IPS-NIHi11 (cell line): ENCODE measurements around the gene QRICH2.
"Not testable (repeated sequence)": the region's sequence is repeated elsewhere in the genome, so short reads cannot be mapped to it uniquely, and the experiment has no call there.

Experiments used
- DNase-seq: peaks from one replicate; pipeline ENCODE4 v3.0.0; 2012; ENCODE audit warnings: mixed read lengths, low spot score

Gene QRICH2

DNA sequence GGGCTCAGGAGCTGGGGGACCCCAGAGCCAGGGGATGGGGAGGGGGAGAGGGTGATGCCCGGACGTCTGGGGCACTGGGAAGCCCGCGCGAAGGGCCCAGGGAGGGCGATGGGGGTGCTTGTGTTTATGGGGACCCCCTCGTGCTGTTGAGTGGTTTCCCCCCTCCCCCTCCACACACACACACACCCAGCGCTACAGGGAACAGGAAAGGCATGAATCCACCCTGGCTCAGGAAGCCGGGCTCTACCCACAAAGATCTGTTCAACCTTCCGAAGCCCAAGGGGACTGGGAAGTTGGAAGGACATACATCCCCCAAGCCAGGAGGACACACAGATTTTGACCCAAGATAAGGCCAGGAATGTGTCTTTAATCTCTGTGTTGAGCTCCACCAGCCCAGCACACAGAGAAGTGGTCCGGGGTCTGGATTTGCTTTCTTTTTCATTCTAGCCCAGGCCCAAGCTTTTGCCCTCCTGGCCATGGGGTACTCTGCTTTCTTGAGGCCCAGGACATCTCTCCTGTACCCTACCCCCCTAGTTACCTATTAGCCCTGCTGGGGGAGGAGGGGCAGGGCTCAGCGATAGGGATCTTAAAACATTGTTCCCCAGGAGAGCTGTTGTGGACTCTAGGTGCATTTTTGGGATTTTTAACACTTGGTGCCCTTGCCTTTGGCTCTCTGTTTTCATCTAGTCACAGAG is 41.7 kb downstream of the QRICH2 start:
- DNase-seq, result no peak

DNA sequence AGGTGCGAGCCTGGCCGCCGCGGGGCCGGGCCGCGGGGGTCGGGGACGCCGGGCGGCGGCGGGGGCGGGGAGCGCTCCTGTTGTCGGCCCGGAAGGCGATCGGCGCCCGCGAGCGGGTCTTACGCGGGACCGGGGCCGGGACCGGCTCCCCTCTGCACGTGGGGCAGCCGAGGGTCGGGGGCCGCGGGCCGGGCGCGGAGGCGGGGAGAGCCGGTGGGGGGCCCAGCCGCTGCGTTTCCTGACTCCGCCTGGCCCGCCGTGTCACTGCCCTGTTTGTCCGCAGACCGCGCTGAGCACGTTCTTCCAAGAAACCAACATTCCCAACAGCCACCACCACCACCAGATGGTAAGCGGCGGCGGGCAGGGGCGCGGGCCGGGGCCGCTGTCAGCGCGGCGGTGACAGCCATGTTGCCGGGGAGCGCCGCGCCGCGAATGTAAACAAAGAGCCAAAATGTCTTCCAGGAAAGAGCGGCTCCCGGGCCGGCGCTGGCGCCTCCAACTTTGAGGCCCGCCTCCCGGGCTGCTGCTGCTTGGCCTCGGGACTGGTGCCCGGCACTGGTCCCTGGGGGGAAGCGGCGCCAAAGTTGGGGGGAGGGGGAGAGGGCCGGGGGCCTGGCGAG is 42.3 kb downstream of the QRICH2 start:
- peak; percentile 70 for DNase-seq

DNA sequence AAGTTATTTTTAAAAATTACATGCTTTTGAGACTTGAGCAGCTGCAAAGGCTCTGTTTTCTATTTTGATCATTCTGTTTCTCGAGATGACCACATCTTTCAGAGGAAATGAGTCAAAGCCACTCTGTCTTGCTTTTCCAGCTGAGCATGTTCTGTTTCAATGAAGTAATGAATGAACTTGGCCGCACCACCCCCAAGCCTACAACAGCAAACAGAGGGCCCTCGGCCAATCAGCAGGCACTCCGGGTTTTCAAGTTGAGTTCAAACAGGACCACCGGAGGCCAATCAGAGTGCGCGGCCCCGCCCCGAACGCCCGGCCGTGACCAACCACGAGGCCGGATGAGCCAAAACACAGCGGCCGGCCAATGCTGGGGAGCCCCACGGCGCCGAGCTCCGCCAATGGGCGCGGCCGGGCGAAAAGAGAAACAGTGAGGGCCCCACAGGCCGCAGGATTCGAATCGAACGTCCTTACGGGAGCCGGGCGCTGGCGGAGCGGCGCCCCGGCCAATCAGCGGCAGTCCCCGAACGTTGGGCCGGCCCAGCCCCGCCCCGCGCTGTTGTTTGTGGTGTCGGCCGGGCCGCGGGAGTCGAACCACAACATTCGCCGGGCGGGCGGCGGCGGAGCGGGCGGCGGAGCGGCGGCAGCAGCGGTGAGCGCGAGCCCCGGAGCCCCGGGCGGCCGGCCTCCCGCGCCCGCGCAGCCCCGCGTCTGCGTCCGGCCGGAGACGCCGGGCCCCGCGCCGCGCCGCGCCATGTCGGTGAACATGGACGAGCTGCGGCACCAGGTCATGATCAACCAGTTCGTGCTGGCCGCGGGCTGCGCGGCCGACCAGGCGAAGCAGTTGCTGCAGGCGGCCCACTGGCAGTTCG is 43.1 kb downstream of the QRICH2 start, which contains the start of gene UBALD2:
Gene UBALD2 (plus strand): TSS at position 594 of the 869 bp plus-strand sequence. CDS start 158 bp downstream, at position 752.
- peak; percentile 99 for DNase-seq

DNA sequence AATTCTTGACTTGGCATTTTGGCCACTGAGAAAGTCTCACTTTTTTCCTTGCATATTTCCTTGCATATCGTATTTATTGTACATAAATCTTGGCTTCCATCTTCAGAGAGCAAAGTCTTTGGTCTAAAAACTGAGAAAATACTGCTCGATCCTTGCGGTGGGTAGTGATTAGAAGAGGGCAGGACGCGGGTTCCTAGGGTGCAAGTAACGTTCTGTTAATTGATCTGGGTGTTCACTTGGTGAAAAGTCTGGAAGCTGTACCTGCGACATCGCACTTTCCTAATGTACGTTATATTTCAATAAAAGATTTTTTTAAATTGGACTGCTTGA is 43.7 kb downstream of the QRICH2 start:
- no peak for DNase-seq

DNA sequence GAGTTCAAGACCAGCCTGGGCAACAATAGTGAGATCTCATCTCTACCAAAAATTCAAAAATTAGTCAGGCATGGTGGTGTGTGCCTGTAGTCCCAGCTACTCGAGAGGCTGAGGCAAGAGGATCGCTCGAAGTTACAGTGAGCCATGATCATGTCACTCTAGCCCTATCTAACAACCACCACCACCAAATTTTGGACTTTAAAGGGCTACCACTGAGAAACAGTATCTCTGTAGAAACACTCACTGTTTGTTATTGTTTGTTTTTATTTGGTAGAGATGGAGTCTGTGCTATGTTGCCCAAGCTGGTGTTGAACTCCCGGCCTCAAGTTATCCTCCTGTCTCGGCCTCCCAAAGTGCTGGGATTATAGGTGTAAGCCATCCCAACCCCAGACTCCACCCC is 44.2 kb downstream of the QRICH2 start:
- DNase-seq, result no peak

DNA sequence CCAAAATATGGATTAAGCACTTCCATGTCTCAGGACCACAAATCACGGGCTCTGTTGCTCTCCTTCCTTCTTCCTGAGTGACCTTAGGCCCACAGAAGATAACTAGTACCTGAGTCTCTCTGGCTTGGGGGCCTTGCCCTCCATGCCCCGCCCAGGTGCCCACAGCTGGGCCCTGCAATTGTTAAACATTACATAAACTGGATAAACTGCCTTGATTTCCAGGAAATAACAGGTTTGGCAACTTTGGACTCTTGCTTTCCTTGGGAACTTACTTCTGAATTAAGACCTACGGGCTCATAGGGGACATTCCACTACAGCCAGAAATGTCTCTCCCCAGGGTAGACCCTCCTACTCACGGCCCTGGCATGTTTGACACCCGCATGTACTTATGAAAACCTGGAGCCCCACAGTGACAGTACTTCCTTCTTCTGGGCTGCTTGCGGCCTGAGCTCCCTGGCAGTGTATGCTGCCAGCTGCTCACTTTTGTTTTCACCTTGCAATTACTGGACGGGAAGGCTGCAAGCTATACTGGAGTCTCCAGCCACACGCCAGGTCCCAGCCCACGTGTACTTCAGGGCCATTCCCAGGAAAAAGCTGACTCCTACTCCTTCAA is 45.2 kb downstream of the QRICH2 start:
- no peak for DNase-seq

DNA sequence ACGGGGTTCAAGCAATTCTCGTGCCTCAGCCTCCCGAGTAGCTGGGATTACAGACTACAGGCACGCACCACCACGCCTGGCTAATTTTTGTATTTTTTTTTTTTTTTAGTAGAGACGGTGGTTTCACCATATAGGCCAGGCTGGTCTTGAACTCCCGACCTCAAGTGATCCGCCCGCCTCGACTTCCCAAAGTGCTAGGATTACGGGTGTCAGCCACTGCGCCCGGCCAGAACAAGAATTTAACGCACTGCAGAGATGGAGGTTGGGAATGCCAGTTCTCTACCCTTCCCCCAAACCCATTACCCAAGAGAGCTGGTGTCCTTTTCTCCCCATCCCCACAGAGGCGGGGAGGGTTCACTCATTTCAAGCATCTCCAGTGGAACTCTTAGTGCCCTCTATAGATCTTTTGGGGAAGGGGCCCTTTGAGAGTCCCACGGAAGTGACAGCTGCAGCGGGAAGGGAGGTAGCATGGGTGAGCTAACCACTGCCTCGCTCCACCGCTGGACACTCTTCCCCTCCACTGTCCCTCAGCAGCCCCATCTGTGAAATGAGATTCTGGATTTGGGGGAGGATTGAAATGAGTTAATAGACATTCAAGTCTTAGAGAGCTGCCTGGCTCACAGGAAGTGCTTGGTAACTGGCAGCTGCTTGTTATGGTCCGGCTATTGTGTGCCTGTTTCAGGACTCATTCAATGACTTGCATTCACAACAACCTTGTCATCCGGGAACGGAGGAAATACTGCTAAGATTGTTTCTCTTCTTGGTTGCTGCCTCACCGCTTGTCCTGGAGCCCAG is 46.5 kb downstream of the QRICH2 start:
- no peak for DNase-seq

DNA sequence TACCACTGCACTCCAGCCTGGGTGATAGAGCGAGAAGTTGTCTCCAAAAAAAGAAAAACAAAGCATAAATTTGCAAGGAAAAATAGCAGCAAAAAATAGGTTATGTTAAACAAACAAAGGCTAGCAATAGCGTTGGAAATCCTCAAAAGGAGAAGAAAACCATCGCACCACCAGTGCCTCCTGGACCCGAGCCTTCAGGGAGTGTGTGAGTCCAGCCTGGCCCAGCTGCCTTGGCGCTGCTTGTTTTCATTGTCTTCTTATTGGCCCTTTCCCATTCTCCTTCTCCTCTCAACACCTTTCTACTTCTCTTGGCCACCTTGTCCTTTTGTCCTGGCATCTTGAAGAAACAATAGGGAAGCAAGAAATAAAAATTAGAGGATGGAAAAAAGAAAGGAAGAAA is 47.4 kb downstream of the QRICH2 start:
- no peak for DNase-seq

DNA sequence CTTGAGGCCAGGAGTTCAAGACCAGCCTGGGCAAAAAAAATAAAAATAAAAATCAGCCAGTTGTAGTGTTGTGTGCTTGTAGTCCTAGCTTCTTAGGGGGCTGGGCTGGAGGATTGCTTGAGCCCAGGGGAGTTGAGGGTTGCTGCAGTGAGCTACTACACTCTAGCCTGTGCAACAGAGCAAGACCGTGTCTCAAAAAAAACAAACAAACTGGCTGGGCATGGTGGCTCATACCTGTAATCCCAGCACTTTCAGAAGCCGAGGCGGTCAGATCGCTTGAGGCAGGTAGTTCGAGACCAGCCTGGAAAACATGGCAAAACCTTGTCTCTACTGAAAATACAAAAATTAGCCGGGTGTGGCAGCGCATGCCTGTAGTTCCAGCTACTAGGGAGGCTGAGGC is 47.9 kb downstream of the QRICH2 start:
- DNase-seq, result no peak

DNA sequence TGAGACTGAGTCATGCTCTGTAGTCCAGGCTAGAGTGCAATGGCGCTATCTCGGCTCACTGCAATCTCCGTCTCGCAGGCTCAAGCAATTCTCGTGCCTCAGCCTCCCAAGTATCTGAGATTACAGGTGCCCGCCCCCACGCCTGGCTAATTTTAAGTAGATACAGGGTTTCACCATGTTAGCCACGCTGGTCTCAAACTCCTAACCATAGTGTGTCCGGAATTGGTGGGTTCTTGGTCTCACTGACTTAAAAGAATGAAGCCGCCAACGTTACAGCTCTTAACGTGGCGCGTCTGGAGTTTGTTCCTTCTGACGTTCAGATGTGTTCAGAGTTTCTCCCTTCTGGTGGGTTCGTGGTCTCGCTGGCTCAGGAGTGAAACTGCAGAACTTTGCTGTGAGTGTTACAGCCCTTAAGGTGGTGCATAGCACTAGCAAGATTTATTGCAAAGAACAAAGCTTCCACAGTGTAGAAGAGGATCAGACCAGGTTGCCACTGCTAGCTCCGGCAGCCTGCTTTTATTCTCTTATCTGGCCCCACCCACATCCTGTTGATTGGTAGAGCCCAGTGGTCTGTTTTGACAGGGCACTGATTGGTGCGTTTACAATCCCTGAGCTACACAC is 51.5 kb downstream of the QRICH2 start:
- DNase-seq, result not testable (repeated sequence)

DNA sequence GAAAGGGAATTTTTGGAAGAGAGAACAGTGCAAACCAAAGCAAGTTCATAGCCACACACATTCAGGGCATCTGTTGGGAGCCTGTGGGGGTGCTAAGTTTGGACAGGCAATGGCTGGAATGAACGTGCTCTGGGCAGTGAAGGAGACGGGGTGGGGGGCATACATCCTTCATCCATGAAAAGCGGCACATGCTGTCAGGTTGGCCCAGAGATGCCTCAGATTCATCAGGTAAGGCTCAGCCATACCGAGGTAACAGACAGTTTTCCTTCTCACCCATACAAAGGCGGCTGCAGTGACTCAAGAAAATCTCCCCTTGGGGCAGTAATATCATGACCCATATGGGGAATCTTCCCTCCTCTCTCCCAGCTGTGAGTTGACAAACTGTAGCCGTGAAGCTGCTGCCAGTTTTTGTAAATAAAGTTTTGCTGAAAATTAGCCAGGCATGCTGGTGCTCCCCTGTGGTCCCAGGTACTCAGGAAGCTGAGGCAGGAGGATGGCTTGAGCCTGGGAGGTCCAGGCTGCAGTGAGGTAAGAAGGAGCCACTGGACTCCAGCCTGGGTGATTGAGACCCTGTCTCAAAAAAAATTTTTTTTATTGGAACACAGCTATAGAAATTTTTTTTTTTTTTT is 52.2 kb downstream of the QRICH2 start:
- DNase-seq, result no peak

DNA sequence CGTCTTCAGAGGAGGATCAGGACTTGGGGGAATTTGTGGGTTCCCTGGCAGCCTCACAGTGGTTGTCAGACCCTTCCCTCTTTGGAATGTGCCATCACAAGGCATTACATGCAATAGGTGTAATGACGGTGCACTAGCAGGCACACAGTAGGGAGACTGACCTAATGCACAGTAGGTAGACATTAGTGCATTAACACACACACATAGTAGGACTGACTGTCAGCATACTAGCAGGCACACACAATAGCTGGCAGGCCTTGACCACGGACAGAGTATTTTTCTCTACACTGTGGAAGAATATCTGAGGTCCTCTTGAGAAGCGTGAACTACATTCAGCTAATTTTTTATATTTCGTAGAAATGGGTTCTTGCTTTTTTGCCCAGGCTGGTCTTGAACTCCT is 53.8 kb downstream of the QRICH2 start:
- no peak for DNase-seq

DNA sequence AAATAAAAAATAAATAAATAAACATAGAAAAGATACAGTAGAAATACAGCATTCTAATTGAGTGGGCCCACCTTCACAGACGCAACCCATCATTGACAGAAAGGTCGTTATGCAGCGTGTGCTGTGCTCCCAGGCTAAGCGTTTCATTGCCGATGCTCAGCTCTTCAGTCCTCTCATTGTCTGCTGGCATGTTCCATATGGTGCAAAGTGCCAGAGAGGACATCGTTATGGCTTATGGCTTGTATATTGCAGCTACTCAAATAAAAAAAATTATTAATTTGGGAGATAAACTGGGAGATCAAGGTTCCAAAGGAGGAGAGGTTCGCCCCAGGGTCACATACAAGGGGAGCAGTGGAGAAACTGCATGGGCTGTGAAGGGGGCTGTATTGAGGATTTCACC is 54.2 kb downstream of the QRICH2 start:
- no peak for DNase-seq

DNA sequence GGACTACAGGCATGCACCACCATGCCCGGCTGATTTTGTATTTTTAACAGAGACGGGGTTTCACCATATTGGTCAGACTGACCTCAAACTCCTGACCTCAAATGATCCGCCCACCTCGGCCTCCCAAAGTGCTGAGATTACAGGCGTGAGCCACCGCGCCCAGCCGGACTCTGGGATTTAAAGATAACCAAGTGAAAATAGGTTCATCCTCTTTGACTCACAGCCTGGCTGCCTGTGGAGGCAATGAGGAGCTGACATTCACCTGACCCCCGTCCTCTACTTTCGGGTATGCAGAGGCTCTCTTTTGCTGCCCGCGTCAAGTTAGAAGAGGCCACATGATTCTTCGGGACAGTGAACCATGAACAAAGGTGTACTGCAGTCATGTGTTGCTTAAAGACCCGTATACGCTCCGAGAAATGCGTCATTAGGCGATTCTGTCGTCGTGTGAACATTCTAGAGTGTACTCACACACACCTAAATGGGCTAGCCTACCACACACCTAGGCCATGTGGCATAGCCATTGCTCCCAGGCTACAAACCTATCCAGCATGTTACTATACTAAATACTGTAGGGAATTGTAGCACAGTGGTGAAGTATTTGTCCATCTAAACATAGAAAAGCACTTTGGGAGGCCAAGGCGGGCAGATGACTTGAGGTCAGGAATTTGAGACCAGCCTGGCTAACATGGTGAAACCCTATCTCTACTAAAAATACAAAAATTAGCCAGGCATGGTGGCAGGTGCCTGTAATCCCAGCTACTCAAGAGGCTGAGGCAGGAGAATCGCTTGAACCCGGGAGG is 54.9 kb downstream of the QRICH2 start:
- not testable (repeated sequence) for DNase-seq

DNA sequence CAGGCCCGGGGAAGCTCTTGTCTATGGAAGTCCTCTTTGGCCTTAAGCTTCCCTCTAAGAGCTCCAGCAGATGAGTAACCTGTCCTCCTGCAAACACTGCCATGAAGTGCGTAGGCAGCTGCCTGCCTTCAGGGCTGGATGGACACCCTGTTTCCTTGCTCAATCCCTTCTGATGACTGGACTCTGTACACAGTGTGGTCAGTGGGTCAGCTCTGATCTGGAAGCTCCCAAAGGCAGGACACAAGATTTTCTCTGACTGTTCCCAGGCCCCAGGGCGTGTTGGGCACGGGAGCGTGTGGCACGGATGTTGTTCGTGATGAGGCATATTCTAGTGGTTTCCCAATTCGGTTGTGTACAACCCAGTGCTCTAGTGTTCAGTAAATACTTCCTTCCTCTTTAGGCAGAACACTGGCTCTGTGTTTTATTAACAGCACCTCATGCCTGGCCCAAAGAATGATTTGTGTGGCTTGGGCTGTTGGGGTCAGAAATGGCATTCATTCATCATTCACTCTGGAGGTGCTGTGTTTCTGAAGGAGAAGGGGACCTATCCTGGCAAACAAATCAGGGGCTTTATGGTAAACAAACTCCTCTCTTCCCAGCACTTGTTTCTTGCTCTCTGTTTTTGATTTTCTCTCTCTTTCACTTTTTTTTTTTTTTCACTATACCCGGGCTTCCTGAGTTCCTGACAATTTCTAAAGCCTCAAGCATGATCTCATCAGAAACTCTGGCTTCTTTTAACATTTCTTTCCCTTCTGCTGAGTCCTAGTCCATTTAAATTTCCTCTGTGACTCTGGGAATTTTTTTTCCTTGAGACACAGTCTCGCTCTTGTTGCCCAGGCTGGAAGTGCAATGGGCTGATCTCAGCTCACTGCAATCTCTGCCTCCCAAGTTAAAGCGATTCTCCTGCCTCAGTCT is 55.8 kb downstream of the QRICH2 start:
- no peak for DNase-seq

DNA sequence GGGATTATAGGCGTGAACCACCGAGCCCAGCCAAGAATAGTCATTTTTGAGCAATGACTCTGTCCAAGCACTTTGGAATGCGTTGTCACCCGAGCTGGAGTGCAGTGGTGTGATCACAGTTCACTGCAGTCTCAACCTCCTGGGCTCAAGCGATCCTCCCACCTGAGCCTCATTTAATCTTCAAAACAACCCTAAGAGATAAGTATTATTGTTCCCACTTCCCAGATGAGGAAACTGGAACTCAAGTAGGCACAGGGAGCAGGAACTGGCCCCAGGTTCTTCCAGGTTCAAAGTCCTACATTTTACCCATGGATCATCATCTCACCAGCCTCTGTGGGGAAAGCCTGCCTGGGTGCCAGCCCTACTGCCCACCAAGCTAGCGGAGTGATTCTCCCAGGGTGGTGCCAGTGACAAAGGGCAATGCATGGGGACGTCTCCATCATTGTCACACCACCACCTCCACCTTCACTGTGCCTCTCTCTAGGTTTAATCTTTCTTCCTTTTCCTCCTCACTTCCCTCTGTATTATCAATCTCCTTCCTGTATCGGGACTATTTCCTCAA is 56.5 kb downstream of the QRICH2 start:
- DNase-seq, result no peak

DNA sequence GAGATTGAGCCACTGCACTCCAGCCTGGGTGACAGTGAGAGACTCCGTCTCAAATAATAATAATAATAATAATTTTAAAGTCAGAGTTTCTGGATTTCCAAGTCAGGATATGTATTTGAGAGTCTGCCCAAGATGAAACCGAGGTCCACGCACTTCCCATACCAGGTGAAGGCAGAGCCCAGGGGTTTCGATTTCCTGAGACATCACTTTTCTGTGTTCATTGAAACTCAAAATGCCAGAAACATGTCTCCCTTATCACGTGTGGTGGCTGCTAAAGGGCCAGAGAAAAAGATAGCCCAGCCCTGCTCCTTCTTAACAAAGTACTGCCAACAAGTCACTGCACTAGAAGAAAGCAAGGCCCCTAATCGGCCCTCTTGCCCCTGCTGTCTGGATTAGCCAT is 57.9 kb downstream of the QRICH2 start:
- DNase-seq, result no peak

DNA sequence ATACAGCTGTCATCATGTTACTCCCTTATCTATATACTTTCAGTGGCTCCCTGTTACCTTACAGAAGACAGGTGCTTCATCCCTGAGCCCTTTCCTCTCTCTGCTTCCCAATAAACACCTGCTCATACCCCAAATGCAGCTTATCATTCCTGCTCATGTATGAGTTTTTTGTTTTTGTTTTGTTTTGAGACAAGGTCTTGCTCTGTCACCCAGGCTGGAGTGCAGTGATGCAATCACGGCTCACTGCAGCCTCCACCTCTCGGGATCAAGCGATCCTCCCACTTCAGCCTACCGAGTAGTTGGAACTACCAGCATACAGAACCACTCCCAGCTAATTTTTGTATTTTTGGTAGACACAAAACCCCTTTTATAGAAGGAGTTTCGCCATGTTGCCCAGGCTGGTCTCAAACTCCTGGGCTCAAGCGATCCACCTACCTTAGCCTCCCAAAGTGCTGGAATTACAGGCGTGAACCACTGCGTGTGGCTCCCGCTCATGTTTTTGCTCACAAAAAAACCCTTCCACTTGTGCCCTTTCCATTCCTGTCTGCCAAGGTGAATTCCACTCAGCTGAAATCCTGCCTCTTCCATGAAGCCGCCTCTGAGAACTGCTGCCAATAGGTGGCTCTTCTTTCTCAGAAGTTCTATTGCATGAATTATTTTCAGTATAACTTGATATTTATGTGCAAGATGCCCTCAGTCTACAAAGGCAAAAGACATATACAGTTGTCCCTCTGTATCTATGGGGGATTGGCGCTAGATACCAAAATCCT is 59.9 kb downstream of the QRICH2 start:
- DNase-seq, result no peak
